MG63 (cell line): ENCODE measurements around the gene CCL28. TPM values are rescaled to one million over a fixed set of nuclear protein-coding genes. Genes with fewer than 3 reads are reported as not detected.
"Not testable (repeated sequence)": the region's sequence is repeated elsewhere in the genome, so short reads cannot be mapped to it uniquely, and the experiment has no call there.

Experiments
- DNase-seq: peaks from one replicate; pipeline ENCODE4 v3.0.0-alpha.2; 2020
- H3K27me3 ChIP-seq: fragments of 250-450 bp; sonication (Bioruptor Pico); 2 replicates; pipeline ENCODE4 v1.5.1; 2020; ENCODE audit warnings: mild to moderate bottlenecking, moderate library complexity
- H3K36me3 ChIP-seq: fragments of 250-450 bp; sonication (Bioruptor Pico); 2 replicates; pipeline ENCODE4 v1.5.1; 2020; ENCODE audit warnings: mild to moderate bottlenecking, moderate library complexity
- H3K4me3 ChIP-seq: fragments of 250-450 bp; sonication (Bioruptor Pico); 2 replicates; pipeline ENCODE4 v1.5.1; 2020; ENCODE audit warnings: mild to moderate bottlenecking, moderate library complexity
- H3K9me3 ChIP-seq: fragments of 250-450 bp; sonication (Bioruptor Pico); 2 replicates; pipeline ENCODE4 v1.5.1; 2020; ENCODE audit warnings: mild to moderate bottlenecking, moderate library complexity
- total RNA-seq: library from RNA; depleted of rRNA; stranded (reverse); fragments of >200 nt; shearing (Covaris generic); gene quantifications from 2 replicates; pipeline ENCODE4 v1.2.3, GENCODE V29; 2014; ENCODE audit warnings: low replicate concordance

CCL28 gene
- total RNA-seq, 1 experiment from 2014 or later: 2.1 TPM

DNA sequence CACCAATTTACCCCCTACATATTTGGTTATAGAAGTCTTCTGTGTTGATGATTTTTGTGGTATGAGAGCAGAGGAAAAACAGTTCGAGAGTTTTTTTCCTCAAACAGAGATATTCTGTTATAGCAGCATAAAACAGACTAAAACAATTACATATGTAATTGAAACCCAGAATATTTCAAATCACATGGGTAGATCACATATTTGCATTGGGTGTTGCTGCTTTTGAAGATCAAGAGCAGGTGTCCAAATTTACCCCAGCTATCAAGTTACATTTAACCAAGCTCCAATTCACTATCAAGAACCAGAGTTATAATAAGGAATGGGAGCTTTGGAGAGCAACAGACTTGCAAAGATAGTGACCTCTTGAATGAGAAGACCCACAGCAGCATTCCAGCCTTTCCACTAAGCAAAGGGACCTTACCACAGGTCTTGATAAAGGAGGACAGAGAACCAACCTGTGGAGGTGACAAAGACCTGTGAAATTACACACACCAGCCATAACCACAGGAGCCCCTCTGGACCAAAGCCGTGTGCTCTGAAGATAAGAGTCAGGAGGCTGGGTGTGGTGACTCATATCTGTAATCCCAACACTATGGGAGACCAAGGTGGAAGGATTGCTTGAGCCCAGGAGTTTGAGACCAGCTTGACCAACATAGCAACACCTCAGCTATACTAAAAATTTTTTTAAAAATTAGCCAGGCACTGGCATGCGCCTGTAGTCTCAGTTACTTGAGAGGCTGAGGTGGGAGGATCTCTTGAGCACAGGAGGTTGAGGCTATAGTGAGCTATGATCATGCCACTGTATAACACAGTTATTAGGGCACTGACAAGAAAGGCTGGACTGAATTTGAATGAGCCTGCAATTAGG lies 4.0 kb upstream of the CCL28 start:
- DNase-seq: no peak
- H3K36me3 ChIP-seq: no peaks in the 10 kb centered on the region
- H3K4me3 ChIP-seq: no peak overlapping the region
- H3K27me3 ChIP-seq: no peaks in the 10 kb centered on the region
- H3K9me3 ChIP-seq: no peaks in the 10 kb centered on the region

- H3K9me3 ChIP-seq: no peaks in the 10 kb centered on the region
- no peak overlapping the region for H3K4me3 ChIP-seq
- DNase-seq: no peak
- H3K36me3 ChIP-seq: no peaks in the 10 kb centered on the region
- H3K27me3 ChIP-seq: no peaks in the 10 kb centered on the region
Measured at GRCh38 chr5:43413966-43414365, 1.8 kb upstream of the CCL28 start.

DNA sequence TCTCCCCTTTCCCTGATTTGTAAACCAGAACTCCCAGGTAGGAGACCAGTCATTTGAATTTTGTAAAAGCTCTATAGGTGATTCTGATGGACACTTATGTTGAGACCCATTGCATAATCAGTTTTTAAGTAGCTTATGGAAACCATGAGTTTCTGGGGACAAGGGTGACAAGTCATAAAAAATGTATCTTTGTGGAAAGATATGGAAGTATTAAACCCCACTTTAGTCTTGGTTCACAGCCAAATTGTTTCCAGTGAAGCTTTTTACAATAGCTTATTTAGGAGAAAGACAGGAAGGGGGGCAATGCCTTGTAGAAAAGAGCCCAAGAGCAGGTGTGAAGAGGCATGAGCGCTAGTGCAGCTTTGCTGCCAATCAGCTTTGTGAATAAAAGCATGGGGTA lies 453 bp upstream of the CCL28 start:
- Histone ChIP-seq H3K36me3 (no peaks in the 10 kb centered on the region), H3K27me3 (no peaks in the 10 kb centered on the region), H3K4me3 (no peak overlapping the region), H3K9me3 (no peaks in the 10 kb centered on the region)
- no peak for DNase-seq

DNA sequence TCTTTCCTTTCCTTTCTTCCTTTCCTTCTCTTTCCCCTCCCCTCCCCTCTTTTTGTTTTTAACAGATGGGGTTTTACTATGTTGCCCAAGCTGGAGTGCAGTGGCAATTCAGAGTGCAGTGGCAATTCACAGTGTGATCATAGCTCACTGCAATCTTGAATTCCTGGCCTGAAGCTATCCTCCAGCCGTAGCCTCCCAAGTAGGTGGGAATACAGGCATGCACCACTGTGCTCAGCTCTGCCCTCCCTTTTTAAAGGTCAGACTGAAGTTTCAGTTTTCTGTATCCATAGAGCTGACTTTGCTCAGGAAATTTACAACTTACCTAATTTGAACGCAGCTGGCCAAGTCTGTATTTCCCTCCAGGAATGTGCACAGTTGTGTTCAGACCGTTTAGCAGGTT lies 696 bp downstream of the CCL28 start:
- no peaks in the 10 kb centered on the region for H3K9me3 ChIP-seq
- no peak overlapping the region for H3K4me3 ChIP-seq
- DNase-seq: no peak
- H3K27me3 ChIP-seq: no peaks in the 10 kb centered on the region
- no peaks in the 10 kb centered on the region for H3K36me3 ChIP-seq

DNA sequence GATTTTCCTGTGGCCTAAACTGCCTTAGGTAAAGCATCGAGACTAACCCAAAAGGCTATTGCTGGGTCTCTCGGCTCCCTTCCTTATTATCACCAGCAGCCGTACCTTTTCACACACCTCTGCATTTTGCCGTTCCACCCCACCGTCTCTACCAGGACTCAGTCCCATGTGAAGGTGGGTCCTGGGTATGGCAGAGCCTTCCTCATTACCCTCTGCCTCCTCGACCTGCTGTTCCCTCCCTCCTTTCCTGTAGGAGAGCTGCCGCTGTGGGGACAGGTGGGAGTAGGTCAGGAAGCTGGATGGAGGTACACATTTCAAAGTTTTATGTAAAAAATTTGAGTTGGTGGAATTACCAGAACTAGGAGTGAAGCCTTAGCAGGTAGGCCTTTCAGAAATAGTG lies 1.8 kb downstream of the CCL28 start:
- Histone ChIP-seq H3K9me3 (no peaks in the 10 kb centered on the region), H3K27me3 (no peaks in the 10 kb centered on the region), H3K4me3 (no peak overlapping the region), H3K36me3 (no peaks in the 10 kb centered on the region)
- no peak for DNase-seq

GRCh38 chr5:43409809-43410271 lies 2.4 kb downstream of the CCL28 start:
- no peaks in the 10 kb centered on the region for H3K9me3 ChIP-seq
- no peak overlapping the region for H3K4me3 ChIP-seq
- H3K27me3 ChIP-seq: no peaks in the 10 kb centered on the region
- no peak for DNase-seq
- no peaks in the 10 kb centered on the region for H3K36me3 ChIP-seq

- not testable (repeated sequence) for H3K27me3 ChIP-seq, H3K9me3 ChIP-seq, DNase-seq, H3K36me3 ChIP-seq, H3K4me3 ChIP-seq
Measured at GRCh38 chr5:43402524-43403066, 9.6 kb downstream of the CCL28 start.

GRCh38 chr5:43401827-43402226 lies 10.4 kb downstream of the CCL28 start:
- peak; percentile 9 for DNase-seq
- no peak overlapping the region for H3K4me3 ChIP-seq
- no peaks in the 10 kb centered on the region for H3K9me3 ChIP-seq
- H3K27me3 ChIP-seq: no peaks in the 10 kb centered on the region
- H3K36me3 ChIP-seq: no peaks in the 10 kb centered on the region; the same call in 1 of the 2 replicates

GRCh38 chr5:43400082-43400481 lies 12.1 kb downstream of the CCL28 start:
- Histone ChIP-seq H3K9me3 (no peaks in the 10 kb centered on the region), H3K27me3 (no peaks in the 10 kb centered on the region), H3K36me3 (no peaks in the 10 kb centered on the region; the same call in 1 of the 2 replicates), H3K4me3 (no peak overlapping the region)
- no peak for DNase-seq

DNA sequence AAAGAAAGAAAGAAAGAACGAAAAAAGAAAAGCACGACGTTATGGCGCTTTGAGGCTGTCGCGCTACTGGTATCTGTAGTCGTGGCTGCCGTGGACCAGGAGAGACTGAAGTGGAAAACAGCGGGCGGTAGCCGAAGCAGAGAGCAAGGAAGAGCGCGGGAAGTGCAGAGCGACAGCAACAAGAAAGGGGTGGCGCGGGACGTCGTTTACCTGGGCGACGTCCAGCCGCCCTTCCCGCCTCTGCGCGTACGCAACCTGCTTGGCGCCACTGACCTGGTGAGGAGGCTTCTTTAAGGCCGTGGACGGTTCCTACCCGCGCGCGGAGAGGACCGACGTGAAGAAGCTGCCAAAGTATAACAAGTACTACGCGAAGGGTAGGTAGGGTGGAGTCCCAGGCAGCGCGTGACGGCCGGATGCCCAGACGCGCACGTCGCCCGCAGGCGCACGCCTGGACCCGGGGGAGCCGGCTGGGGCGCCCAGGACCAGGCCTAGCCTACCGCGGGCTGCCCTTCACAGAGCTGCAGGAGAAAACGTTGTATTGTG lies 15.4 kb downstream of the CCL28 start:
- peak; percentile 63 for DNase-seq
- Histone ChIP-seq H3K36me3 (no peaks in the 10 kb centered on the region), H3K27me3 (no peaks in the 10 kb centered on the region), H3K9me3 (no peaks in the 10 kb centered on the region), H3K4me3 (peak overlapping the region; percentile 56)

DNA sequence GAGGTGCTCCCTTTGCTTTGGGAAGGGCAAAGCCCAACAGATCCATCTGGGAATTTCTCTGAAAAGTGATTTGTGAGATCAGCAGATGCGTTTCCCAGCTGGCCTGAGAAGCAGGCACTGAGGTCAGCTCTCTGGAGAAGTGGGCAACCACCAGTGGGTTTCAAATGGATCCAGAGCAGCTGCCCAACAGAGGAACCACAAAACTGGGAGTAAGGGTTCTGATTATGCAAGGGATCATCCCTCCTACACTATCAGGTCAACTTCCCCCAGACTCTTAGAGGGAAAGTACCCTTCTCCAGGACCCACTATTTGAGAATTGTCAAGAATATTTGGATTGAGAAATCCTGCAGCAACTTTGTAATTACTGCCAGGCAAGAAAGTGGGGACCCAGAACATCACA lies 21.7 kb downstream of the CCL28 start:
- H3K9me3 ChIP-seq: no peaks in the 10 kb centered on the region
- no peaks in the 10 kb centered on the region for H3K27me3 ChIP-seq
- no peak for DNase-seq
- no peak overlapping the region for H3K4me3 ChIP-seq
- H3K36me3 ChIP-seq: no peaks in the 10 kb centered on the region

DNA sequence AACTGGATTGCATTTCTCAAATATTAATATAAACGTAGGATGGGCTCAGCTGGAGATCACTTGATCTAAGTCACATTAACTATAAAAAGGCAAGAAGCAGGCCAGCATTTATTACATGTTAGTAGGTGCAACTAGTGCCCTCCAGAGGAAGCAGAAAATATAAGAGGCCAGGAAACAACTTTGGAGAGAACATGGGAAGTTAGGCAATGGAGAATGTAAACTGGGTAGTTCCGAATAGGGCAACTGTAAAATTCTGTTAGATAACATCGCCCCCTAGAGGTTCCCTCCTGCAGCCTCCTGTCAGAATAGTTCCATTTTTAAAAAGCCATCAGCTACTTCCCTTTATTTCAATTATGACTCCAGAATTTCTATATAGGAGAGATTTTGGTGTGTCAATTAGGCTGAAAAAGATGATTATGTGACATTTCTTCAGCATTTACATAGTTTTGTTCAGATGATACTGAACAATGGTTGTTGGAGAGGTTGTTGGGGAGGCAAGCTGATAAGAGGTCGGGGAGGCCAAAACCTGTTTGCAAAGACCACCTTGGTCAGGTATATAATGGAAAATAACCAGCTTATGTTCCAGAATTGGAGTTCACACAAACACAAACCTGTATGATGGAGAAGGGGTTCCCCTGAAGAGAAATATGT lies 22.4 kb downstream of the CCL28 start:
- DNase-seq: peak; percentile 26
- Histone ChIP-seq H3K36me3 (no peaks in the 10 kb centered on the region), H3K4me3 (no peak overlapping the region), H3K9me3 (no peaks in the 10 kb centered on the region), H3K27me3 (no peaks in the 10 kb centered on the region)

DNA sequence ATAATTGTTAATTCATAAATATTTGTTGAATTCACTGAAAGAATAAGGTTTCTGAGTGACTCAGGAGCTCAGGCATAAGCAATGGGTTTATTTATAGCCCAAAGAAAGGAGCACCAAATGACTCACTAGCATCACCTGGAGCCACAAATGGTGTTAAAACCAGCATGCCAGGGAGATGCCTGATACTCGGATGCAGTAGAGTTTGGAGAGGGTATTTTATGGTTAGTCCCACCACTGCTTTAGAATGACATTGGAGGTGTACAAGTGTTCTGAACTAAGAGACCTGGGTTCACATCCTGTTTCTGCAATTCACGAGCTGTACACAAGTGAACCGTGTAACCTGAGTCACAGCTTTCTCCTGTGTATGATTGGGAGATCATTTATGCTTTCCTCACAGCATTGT lies 25.2 kb downstream of the CCL28 start:
- DNase-seq: no peak
- Histone ChIP-seq H3K27me3 (no peaks in the 10 kb centered on the region), H3K36me3 (no peaks in the 10 kb centered on the region), H3K9me3 (no peaks in the 10 kb centered on the region), H3K4me3 (no peak overlapping the region)

DNA sequence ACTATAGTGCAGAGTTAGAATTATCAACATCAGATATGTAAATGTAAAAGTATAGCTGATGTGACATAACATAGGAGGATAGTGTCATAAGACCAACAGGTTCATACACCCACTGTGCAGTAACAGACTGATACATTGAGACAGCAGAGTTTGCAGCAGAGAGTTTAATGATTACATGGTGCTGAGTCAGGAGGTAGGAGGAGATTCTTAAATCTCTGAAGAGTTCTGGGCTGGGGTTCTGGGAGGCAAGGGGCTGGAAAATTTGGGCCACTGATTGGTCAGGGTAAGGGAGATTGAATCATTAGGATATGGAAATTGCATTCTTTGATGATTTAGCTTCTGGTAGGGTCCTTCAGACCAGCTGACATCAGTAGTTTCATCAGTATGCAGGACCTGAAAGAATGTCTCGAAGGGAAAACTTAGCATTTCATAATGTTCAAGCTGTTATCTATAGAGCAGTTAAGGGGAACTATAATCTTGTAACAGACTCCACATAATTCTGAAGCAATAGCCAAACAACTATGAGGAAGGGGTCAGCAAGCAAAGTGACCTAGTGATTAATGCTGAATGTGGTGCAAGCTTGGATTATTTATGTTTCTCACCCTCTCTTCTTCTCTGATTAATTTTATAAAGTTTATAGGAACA lies 35.6 kb downstream of the CCL28 start:
- H3K9me3 ChIP-seq: no peaks in the 10 kb centered on the region
- no peaks in the 10 kb centered on the region for H3K36me3 ChIP-seq
- no peak for DNase-seq
- H3K4me3 ChIP-seq: no peak overlapping the region
- H3K27me3 ChIP-seq: no peaks in the 10 kb centered on the region

DNA sequence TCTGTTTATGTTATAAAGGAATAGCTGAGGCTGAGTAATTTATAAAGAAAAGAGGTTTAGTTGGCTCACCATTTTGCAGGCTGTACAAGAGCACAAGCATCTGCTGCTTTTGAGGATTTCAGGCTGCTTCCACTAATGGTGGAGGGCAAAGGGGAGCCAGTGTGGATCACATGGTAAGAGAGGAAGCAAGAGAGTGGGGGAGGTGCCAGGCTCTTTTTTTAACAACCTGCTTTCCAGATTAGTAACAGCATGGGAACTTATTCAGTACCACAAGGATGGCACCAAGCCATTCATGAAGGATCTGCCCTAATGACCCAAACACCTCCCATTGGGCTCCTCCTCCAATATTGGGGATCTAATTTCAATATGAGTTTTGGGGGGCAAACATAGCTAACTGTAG lies 40.4 kb downstream of the CCL28 start:
- Histone ChIP-seq H3K36me3 (no peaks in the 10 kb centered on the region), H3K9me3 (no peaks in the 10 kb centered on the region), H3K4me3 (no peak overlapping the region), H3K27me3 (no peaks in the 10 kb centered on the region)
- no peak for DNase-seq

DNA sequence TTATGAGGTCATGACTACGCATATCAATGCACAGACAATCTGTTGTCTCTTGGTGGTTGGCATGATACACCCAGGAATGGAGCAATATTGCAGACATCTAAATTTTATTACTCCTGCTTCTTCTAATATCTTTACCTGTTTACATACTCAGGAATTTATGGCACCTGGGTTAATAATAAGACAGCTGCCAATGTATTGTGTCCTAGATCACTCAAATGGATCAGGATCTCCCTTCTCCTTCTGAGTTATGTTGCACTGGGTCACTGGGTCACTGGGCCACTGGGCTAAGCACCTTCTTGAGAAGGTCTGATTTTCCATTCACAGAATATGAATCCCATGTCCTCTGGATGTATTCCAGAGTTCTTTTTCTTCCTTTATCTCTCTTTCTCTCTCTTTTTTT lies 41.8 kb downstream of the CCL28 start:
- Histone ChIP-seq H3K4me3 (no peak overlapping the region), H3K36me3 (no peaks in the 10 kb centered on the region), H3K9me3 (no peaks in the 10 kb centered on the region), H3K27me3 (no peaks in the 10 kb centered on the region)
- DNase-seq: no peak

DNA sequence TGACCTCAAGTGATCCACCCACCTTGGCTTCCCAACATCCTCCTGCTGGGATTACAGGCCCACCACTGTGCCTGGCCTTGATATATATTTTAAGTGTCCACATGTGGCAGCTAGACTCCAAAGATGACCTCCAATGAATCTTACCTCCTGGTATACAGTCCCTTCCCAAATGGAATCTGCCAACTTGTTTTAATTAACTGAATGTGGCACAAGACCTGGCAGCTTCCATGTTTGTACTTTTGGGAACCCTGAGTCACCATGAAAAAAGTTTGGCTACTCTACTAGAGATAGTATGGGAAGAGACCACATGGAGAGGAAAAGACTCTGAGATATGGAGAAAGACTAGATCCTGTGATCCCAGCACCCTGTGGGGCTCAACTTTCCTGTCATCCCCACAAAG lies 42.5 kb downstream of the CCL28 start:
- Histone ChIP-seq H3K36me3 (no peaks in the 10 kb centered on the region), H3K4me3 (no peak overlapping the region), H3K9me3 (no peaks in the 10 kb centered on the region), H3K27me3 (no peaks in the 10 kb centered on the region)
- DNase-seq: peak; percentile 6
